ENCODE data around the gene AKR1D1.

The AKR1D1 gene

DNA sequence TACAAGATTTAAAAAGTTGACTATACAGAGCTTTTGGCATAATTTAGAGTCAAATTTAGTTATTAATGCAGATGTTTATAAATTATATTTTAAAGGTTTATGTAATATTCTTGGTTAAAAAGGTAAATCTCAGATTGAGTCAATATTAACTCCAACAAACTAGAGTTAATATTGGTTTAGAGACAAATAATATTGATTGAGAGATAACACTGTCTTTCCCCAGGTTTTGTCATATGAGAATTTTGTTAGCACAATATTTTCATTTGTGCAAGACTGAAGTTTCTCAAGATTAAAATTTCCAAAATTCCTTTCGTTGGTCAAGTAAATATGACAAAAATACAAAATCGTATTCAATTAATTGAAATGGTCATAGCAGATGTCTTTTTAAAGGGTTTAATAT lies 12.9 kb upstream of the AKR1D1 start:
- Histone ChIP-seq H4K20me1 (ENCODE audit: insufficient read depth, low read length) (no peaks in the 10 kb centered on the region), H3K79me2 (ENCODE audit: low read length) (no peaks in the 10 kb centered on the region), H3K27ac (ENCODE audit: low read length) (no peak overlapping the region), H3K9me3 (replicated peaks; ENCODE audit: insufficient read depth, low read length) (no peaks in the 10 kb centered on the region), H3K36me3 (replicated peaks; ENCODE audit: insufficient read depth, low read length) (no peaks in the 10 kb centered on the region), H3K9me2 (replicated peaks; ENCODE audit: insufficient read depth, low read length) (no peaks in the 10 kb centered on the region), H3K4me3 (ENCODE audit: low read length) (no peak overlapping the region), H3K9ac (ENCODE audit: low read length) (no peak overlapping the region), H3K27me3 (replicated peaks; ENCODE audit: insufficient read depth, low read length) (no peaks in the 10 kb centered on the region), H3K4me2 (ENCODE audit: low read depth, low read length) (no peak overlapping the region), H3F3A (ENCODE audit: insufficient read depth, low read length) (no peaks in the 10 kb centered on the region), H3K4me1 (ENCODE audit: low read length) (no peaks in the 10 kb centered on the region), H2AFZ (ENCODE audit: low read length) (no peak overlapping the region)
- no peak for TF ChIP-seq EZH2phosphoT487 (IDR thresholded peaks at IDR 0.05; ENCODE audit: low read length)
- no peak for DNase-seq

DNA sequence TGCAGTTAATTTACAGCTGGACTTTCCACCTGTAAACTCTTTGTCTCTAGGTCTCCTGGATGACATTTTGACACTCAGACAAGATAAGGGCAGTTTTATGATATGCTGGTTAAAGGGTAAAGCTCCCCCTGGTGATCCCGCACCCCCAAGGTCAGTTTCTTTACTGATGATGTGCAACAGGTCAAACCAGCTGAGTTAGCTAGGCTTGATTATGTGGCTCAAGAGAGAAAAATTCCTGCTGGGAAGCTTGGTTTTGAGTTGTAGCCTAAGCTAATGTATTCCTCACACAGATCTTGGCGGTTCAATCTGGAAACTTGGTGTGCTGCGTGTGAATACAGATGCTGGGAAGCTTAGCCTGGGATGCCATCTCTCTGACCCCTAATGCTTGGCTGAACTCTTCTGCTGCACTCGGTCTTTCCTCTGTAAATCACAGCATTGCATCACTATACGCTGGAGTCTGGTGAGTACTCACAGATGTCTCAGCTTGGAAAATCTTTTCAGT lies 11.4 kb upstream of the AKR1D1 start:
- no peaks in the 10 kb centered on the region for H3K9me2 ChIP-seq (replicated peaks; ENCODE audit: insufficient read depth, low read length)
- no peaks in the 10 kb centered on the region for H3K27me3 ChIP-seq (replicated peaks; ENCODE audit: insufficient read depth, low read length)
- no peaks in the 10 kb centered on the region for H3K4me1 ChIP-seq (ENCODE audit: low read length)
- H4K20me1 ChIP-seq (ENCODE audit: insufficient read depth, low read length), result no peaks in the 10 kb centered on the region
- no peaks in the 10 kb centered on the region for H3K79me2 ChIP-seq (ENCODE audit: low read length)
- H3F3A ChIP-seq (ENCODE audit: insufficient read depth, low read length), result no peaks in the 10 kb centered on the region
- no peak overlapping the region for H2AFZ ChIP-seq (ENCODE audit: low read length)
- H3K27ac ChIP-seq (ENCODE audit: low read length), result no peak overlapping the region
- no peak overlapping the region for H3K4me2 ChIP-seq (ENCODE audit: low read depth, low read length)
- TF ChIP-seq EZH2phosphoT487 (IDR thresholded peaks at IDR 0.05; ENCODE audit: low read length), result no peak
- no peak for TF ChIP-seq EZH2 (optimal IDR thresholded peaks at IDR 0.05; ENCODE audit: low read depth, low read length)
- TF ChIP-seq, protein P1, sequence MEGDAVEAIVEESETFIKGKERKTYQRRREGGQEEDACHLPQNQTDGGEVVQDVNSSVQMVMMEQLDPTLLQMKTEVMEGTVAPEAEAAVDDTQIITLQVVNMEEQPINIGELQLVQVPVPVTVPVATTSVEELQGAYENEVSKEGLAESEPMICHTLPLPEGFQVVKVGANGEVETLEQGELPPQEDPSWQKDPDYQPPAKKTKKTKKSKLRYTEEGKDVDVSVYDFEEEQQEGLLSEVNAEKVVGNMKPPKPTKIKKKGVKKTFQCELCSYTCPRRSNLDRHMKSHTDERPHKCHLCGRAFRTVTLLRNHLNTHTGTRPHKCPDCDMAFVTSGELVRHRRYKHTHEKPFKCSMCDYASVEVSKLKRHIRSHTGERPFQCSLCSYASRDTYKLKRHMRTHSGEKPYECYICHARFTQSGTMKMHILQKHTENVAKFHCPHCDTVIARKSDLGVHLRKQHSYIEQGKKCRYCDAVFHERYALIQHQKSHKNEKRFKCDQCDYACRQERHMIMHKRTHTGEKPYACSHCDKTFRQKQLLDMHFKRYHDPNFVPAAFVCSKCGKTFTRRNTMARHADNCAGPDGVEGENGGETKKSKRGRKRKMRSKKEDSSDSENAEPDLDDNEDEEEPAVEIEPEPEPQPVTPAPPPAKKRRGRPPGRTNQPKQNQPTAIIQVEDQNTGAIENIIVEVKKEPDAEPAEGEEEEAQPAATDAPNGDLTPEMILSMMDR (IDR thresholded peaks at IDR 0.05; ENCODE audit: low read length), result no peak
- no peak overlapping the region for H3K9ac ChIP-seq (ENCODE audit: low read length)
- no peaks in the 10 kb centered on the region for H3K9me3 ChIP-seq (replicated peaks; ENCODE audit: insufficient read depth, low read length)
- H3K36me3 ChIP-seq (replicated peaks; ENCODE audit: insufficient read depth, low read length), result no peaks in the 10 kb centered on the region
- no peak overlapping the region for H3K4me3 ChIP-seq (ENCODE audit: low read length)
- DNase-seq, result no peak

DNA sequence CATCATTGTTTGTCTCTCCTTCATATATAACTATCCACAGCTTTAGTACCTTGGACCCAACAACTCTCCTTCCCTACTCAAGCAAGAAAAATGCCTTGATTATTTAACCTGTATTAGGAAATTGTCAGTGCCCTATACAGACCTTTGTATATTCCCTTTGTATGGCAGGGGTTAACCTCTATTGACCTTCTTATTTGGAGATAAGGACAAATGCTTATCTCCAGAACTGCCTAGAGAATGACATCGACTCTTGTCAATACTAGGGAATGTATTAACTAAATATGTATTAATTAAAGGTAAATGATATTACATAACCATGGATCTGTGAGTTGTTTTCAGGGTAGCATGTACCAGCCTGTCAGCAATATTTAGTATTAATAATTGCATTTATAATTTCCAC lies 10.4 kb upstream of the AKR1D1 start:
- no peaks in the 10 kb centered on the region for H3K79me2 ChIP-seq (ENCODE audit: low read length)
- no peaks in the 10 kb centered on the region for H3K9me3 ChIP-seq (replicated peaks; ENCODE audit: insufficient read depth, low read length)
- no peak for DNase-seq
- no peak overlapping the region for H3K4me2 ChIP-seq (ENCODE audit: low read depth, low read length)
- H4K20me1 ChIP-seq (ENCODE audit: insufficient read depth, low read length), result no peaks in the 10 kb centered on the region
- TF ChIP-seq EZH2 (optimal IDR thresholded peaks at IDR 0.05; ENCODE audit: low read depth, low read length) (no peak), EZH2phosphoT487 (IDR thresholded peaks at IDR 0.05; ENCODE audit: low read length) (no peak)
- TF ChIP-seq, protein P1 (IDR thresholded peaks at IDR 0.05; ENCODE audit: low read length), result no peak
- H3K9me2 ChIP-seq (replicated peaks; ENCODE audit: insufficient read depth, low read length), result no peaks in the 10 kb centered on the region
- H3K4me1 ChIP-seq (ENCODE audit: low read length), result no peaks in the 10 kb centered on the region
- H3K4me3 ChIP-seq (ENCODE audit: low read length), result no peak overlapping the region
- no peaks in the 10 kb centered on the region for H3F3A ChIP-seq (ENCODE audit: insufficient read depth, low read length)
- H3K36me3 ChIP-seq (replicated peaks; ENCODE audit: insufficient read depth, low read length), result no peaks in the 10 kb centered on the region
- no peak overlapping the region for H3K27ac ChIP-seq (ENCODE audit: low read length)
- H2AFZ ChIP-seq (ENCODE audit: low read length), result no peak overlapping the region
- H3K9ac ChIP-seq (ENCODE audit: low read length), result no peak overlapping the region
- H3K27me3 ChIP-seq (replicated peaks; ENCODE audit: insufficient read depth, low read length), result no peaks in the 10 kb centered on the region

DNA sequence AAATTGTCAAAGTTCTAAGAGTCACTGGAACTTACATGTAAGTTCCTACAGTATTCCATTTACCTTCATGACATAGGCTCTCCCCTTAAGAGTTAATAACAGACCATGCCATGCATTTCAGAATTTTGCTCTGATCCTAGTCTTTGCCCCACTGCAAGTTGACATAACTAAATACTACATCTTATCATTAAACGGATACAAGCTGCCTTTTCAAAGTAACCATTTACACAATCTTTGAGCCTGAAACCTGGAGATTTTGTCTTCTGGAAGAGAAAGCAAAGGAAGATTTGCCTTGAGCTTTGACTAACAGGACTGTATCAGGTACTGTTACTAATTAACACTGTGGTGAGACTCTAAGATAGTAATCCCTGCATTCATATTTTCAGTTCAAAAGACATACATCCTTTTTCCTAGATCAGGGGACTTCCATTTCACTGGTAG lies 9.3 kb upstream of the AKR1D1 start:
- Histone ChIP-seq H3K9me3 (replicated peaks; ENCODE audit: insufficient read depth, low read length) (no peaks in the 10 kb centered on the region), H3K27ac (ENCODE audit: low read length) (no peak overlapping the region), H3K9me2 (replicated peaks; ENCODE audit: insufficient read depth, low read length) (no peaks in the 10 kb centered on the region), H3K4me2 (ENCODE audit: low read depth, low read length) (no peak overlapping the region), H3K9ac (ENCODE audit: low read length) (no peak overlapping the region), H3K27me3 (replicated peaks; ENCODE audit: insufficient read depth, low read length) (no peaks in the 10 kb centered on the region), H4K20me1 (ENCODE audit: insufficient read depth, low read length) (no peaks in the 10 kb centered on the region), H3K4me3 (ENCODE audit: low read length) (no peak overlapping the region), H3K79me2 (ENCODE audit: low read length) (no peaks in the 10 kb centered on the region), H3F3A (ENCODE audit: insufficient read depth, low read length) (no peaks in the 10 kb centered on the region), H3K4me1 (ENCODE audit: low read length) (no peaks in the 10 kb centered on the region), H3K36me3 (replicated peaks; ENCODE audit: insufficient read depth, low read length) (no peaks in the 10 kb centered on the region), H2AFZ (ENCODE audit: low read length) (no peak overlapping the region)
- no peak for TF ChIP-seq EZH2phosphoT487 (IDR thresholded peaks at IDR 0.05; ENCODE audit: low read length)
- no peak for TF ChIP-seq EZH2 (optimal IDR thresholded peaks at IDR 0.05; ENCODE audit: low read depth, low read length)
- TF ChIP-seq, protein P1 (IDR thresholded peaks at IDR 0.05; ENCODE audit: low read length), result no peak
- no peak for DNase-seq
